ENCODE results near the gene GEMIN5.

Gene GEMIN5

GRCh38 chr5:154840435-154841272 lies 97.4 kb downstream of the GEMIN5 start:
- TF ChIP-seq CTCF (conservative IDR thresholded peaks at IDR 0.05; ENCODE audit: low read depth, low read length): no peak
- Histone ChIP-seq H3K27ac (no peak overlapping the region), H4K20me1 (ENCODE audit: insufficient read depth) (no peaks in the 10 kb centered on the region), H3K4me3 (IDR thresholded peaks at IDR 0.05; ENCODE audit: insufficient read depth, low read depth, low read length) (no peak overlapping the region), H3K4me2 (no peak overlapping the region), H3K79me2 (ENCODE audit: insufficient read depth, low read depth) (no peaks in the 10 kb centered on the region), H2AFZ (ENCODE audit: low read depth) (no peak overlapping the region), H3K9ac (no peak overlapping the region), H3K4me1 (ENCODE audit: low read depth, poor library complexity, severe bottlenecking) (peaks cover 4% of the 10 kb centered on the region), H3K36me3 (ENCODE audit: insufficient read depth) (no peaks in the 10 kb centered on the region), H3K27me3 (ENCODE audit: insufficient read depth, low read depth) (no peaks in the 10 kb centered on the region)

All from KMS-11 (cell line).